Measurements from ENCODE around the gene WDR53.

The WDR53 gene

GRCh38 chr3:196569003-196569516, 706 bp upstream of the WDR53 start:
- H3K27me3 ChIP-seq, result no peaks in the 10 kb centered on the region
- no peaks in the 10 kb centered on the region for H3K9me3 ChIP-seq
- no peak for TF ChIP-seq CTCF (IDR thresholded peaks at IDR 0.05)
- H3K36me3 ChIP-seq, result peaks cover 5% of the 10 kb centered on the region
- peaks cover 25% of the 10 kb centered on the region in 2 experiments for H3K4me1 ChIP-seq (ENCODE audit: control insufficient read depth in 1 of 2, insufficient read depth in 1 of 2, low read depth in 1 of 2, low read length in 1 of 2)
- H3K4me3 ChIP-seq (ENCODE audit: low read depth in 1 of 2, low read length in 1 of 2), result peak overlapping the region; percentile 92 to 93
- H3K27ac ChIP-seq, result peak overlapping the region; percentile 87

- Histone ChIP-seq H3K9me3 (no peaks in the 10 kb centered on the region), H3K4me3 (ENCODE audit: low read depth in 1 of 2, low read length in 1 of 2) (no peak overlapping the region), H3K27me3 (no peaks in the 10 kb centered on the region), H3K36me3 (peaks cover 22% of the 10 kb centered on the region), H3K27ac (no peak overlapping the region), H3K4me1 (ENCODE audit: control insufficient read depth in 1 of 2, insufficient read depth in 1 of 2, low read depth in 1 of 2, low read length in 1 of 2) (peaks cover 16 to 19% of the 10 kb centered on the region in 2 experiments)
- TF ChIP-seq CTCF (IDR thresholded peaks at IDR 0.05), result no peak
Observed at GRCh38 chr3:196563721-196564225, 4.6 kb downstream of the WDR53 start.

GRCh38 chr3:196559826-196560225, 8.5 kb downstream of the WDR53 start:
- Histone ChIP-seq H3K4me3 (ENCODE audit: low read depth in 1 of 2, low read length in 1 of 2) (no peak overlapping the region), H3K27ac (peak overlapping the region; percentile 71), H3K27me3 (no peaks in the 10 kb centered on the region), H3K4me1 (ENCODE audit: control insufficient read depth in 1 of 2, insufficient read depth in 1 of 2, low read depth in 1 of 2, low read length in 1 of 2) (peaks cover 45 to 49% of the 10 kb centered on the region in 2 experiments), H3K36me3 (peaks cover 16% of the 10 kb centered on the region), H3K9me3 (no peaks in the 10 kb centered on the region)
- TF ChIP-seq CTCF (IDR thresholded peaks at IDR 0.05), result no peak

- TF ChIP-seq CTCF (IDR thresholded peaks at IDR 0.05), result no peak
- Histone ChIP-seq H3K36me3 (peaks cover 16% of the 10 kb centered on the region), H3K27me3 (no peaks in the 10 kb centered on the region), H3K9me3 (no peaks in the 10 kb centered on the region), H3K4me3 (ENCODE audit: low read depth in 1 of 2, low read length in 1 of 2) (no peak overlapping the region), H3K27ac (peak overlapping the region; percentile 71), H3K4me1 (ENCODE audit: control insufficient read depth in 1 of 2, insufficient read depth in 1 of 2, low read depth in 1 of 2, low read length in 1 of 2) (peaks cover 59 to 63% of the 10 kb centered on the region in 2 experiments)
Observed at GRCh38 chr3:196558476-196558875, 9.9 kb downstream of the WDR53 start.

- Histone ChIP-seq H3K27me3 (no peaks in the 10 kb centered on the region), H3K4me3 (ENCODE audit: low read depth in 1 of 2, low read length in 1 of 2) (no peak overlapping the region), H3K9me3 (no peaks in the 10 kb centered on the region), H3K4me1 (ENCODE audit: control insufficient read depth in 1 of 2, insufficient read depth in 1 of 2, low read depth in 1 of 2, low read length in 1 of 2) (peaks cover 59 to 67% of the 10 kb centered on the region in 2 experiments), H3K27ac (peak overlapping the region; percentile 65), H3K36me3 (peaks cover 16% of the 10 kb centered on the region)
- no peak for TF ChIP-seq CTCF (IDR thresholded peaks at IDR 0.05)
Observed at GRCh38 chr3:196557236-196557635, 11.1 kb downstream of the WDR53 start.

All from neutrophil (primary cell).